Neural cell (in vitro differentiated cells): ENCODE data around the gene BTRC. TPM values are rescaled to one million over a fixed set of nuclear protein-coding genes. Genes with fewer than 3 reads are reported as not detected.

Experiments
- H2AFZ ChIP-seq: fragments of 200-600, 300-800 bp; sonication (generic), shearing (Covaris generic); 2 replicates; pipeline ENCODE4 v1.6.0; 2014; ENCODE audit warnings: low read depth, mild to moderate bottlenecking, antibody characterized with exemption, low read length, moderate library complexity
- H3F3A ChIP-seq: fragments of 200-600 bp; shearing (Covaris generic); 2 replicates; pipeline ENCODE4 v1.6.1; 2016; ENCODE audit warnings: mild to moderate bottlenecking, moderate library complexity, mixed read lengths, antibody characterized with exemption, low read length; ENCODE audit not compliant: insufficient read depth, poor library complexity, severe bottlenecking
- H3K27ac ChIP-seq: fragments of 200-600, 300-800 bp; sonication (generic), shearing (Covaris generic); 2 replicates; pipeline ENCODE4 v1.5.1; 2014; ENCODE audit warnings: mild to moderate bottlenecking, low read length, moderate library complexity
- H3K27me3 ChIP-seq: fragments of 300-800, 200-600 bp; sonication (generic), shearing (Covaris generic); 2 replicates; pipeline ENCODE4 v1.6.0; 2014; ENCODE audit warnings: mild to moderate bottlenecking, low read depth, low read length, moderate library complexity; ENCODE audit not compliant: insufficient read depth
- H3K36me3 ChIP-seq: fragments of 300-800, 200-600 bp; sonication (generic), shearing (Covaris generic); 2 replicates; pipeline ENCODE4 v1.5.1; 2014; ENCODE audit warnings: mild to moderate bottlenecking, antibody characterized with exemption, low read length, moderate library complexity; ENCODE audit not compliant: insufficient read depth
- H3K4me2 ChIP-seq: fragments of 300-800, 200-600 bp; sonication (generic), shearing (Covaris generic); 2 replicates; pipeline ENCODE4 v1.6.0; 2014; ENCODE audit warnings: mild to moderate bottlenecking, low read length
- H3K4me3 ChIP-seq: fragments of 300-800, 200-600 bp; sonication (generic), shearing (Covaris generic); 2 replicates; pipeline ENCODE4 v1.5.1; 2014; ENCODE audit warnings: mild to moderate bottlenecking, low read length, moderate library complexity
- H3K79me2 ChIP-seq: fragments of 200-600 bp; shearing (Covaris generic); replicated peaks from 2 replicates; pipeline ENCODE4 v1.6.0; 2014; ENCODE audit warnings: mild to moderate bottlenecking, low read length, moderate library complexity; ENCODE audit not compliant: insufficient read depth
- H3K9ac ChIP-seq: fragments of 300-800, 200-600 bp; sonication (generic), shearing (Covaris generic); 2 replicates; pipeline ENCODE4 v1.6.1; 2016; ENCODE audit warnings: mild to moderate bottlenecking, low read length, mixed read lengths
- H3K9me2 ChIP-seq: fragments of 200-600 bp; shearing (Covaris generic); 2 replicates; pipeline ENCODE4 v1.6.1; 2016; ENCODE audit warnings: mild to moderate bottlenecking, low read length, mixed read lengths; ENCODE audit not compliant: insufficient read depth
- H3K9me3 ChIP-seq: fragments of 200-600, 300-800 bp; sonication (generic), shearing (Covaris generic); 2 replicates; pipeline ENCODE4 v1.6.1; 2016; ENCODE audit warnings: mild to moderate bottlenecking, mixed run types, low read length, moderate library complexity, mixed read lengths
- H4K20me1 ChIP-seq: fragments of 200-600 bp; shearing (Covaris generic); 2 replicates; pipeline ENCODE4 v1.6.1; 2016; ENCODE audit warnings: mild to moderate bottlenecking, mixed run types; ENCODE audit not compliant: insufficient read depth
- CTCF ChIP-seq: fragments of 450-650 bp; IDR thresholded peaks from 2 replicates; pipeline ENCODE4 v1.5.1; 2014; ENCODE audit warnings: antibody characterized with exemption, mild to moderate bottlenecking, moderate library complexity; ENCODE audit not compliant: poor library complexity, severe bottlenecking
- EP300 ChIP-seq: fragments of 450-650 bp; conservative IDR thresholded peaks from 2 replicates; pipeline ENCODE4 v1.6.1; 2014; ENCODE audit warnings: antibody characterized with exemption, mild to moderate bottlenecking, moderate library complexity; ENCODE audit not compliant: poor library complexity, severe bottlenecking
- EZH2 ChIP-seq: fragments of 200-600, 300-800 bp; shearing (Covaris generic), sonication (generic); IDR thresholded peaks from 2 replicates; pipeline ENCODE4 v1.6.1; 2014; ENCODE audit warnings: antibody characterized with exemption, low read length, borderline replicate concordance, mild to moderate bottlenecking; ENCODE audit not compliant: insufficient read depth, poor library complexity, severe bottlenecking
- MXI1 ChIP-seq: fragments of 450-650 bp; conservative IDR thresholded peaks from 2 replicates; pipeline ENCODE4 v1.6.1; 2014; ENCODE audit warnings: antibody characterized with exemption, mild to moderate bottlenecking; ENCODE audit not compliant: poor library complexity, severe bottlenecking
- POLR2AphosphoS5 ChIP-seq: IDR thresholded peaks from 2 replicates; pipeline ENCODE4 v1.6.1; 2012
- RAD21 ChIP-seq: fragments of 450-650 bp; conservative IDR thresholded peaks from 2 replicates; pipeline ENCODE4 v1.6.1; 2014; ENCODE audit warnings: antibody characterized with exemption, mild to moderate bottlenecking, moderate library complexity
- REST ChIP-seq: IDR thresholded peaks from 2 replicates; pipeline ENCODE4 v1.6.1; 2012; ENCODE audit warnings: borderline replicate concordance
- SMC3 ChIP-seq: fragments of 450-650 bp; conservative IDR thresholded peaks from 2 replicates; pipeline ENCODE4 v1.6.1; 2014; ENCODE audit warnings: antibody characterized with exemption, mild to moderate bottlenecking, moderate library complexity; ENCODE audit not compliant: poor library complexity
- TAF1 ChIP-seq: IDR thresholded peaks from 2 replicates; pipeline ENCODE4 v1.6.1; 2012; ENCODE audit warnings: low read depth
- polyA plus RNA-seq: library from polyadenylated mRNA; depleted of rRNA; stranded (reverse); fragments of >200 nt; gene quantifications from 2 replicates; pipeline ENCODE4 v1.2.3, GENCODE V29; 2014

The BTRC gene
- polyA plus RNA-seq, 1 donor from 2014 or later, result 32.6 TPM

- H3K27me3 ChIP-seq, result no peaks in the 10 kb centered on the region
- H3K4me3 ChIP-seq, result no peak overlapping the region
- no peak overlapping the region for H3K4me2 ChIP-seq
- no peak overlapping the region for H2AFZ ChIP-seq
- no peaks in the 10 kb centered on the region for H3K9me2 ChIP-seq
- no peaks in the 10 kb centered on the region for H3K79me2 ChIP-seq
- H3K36me3 ChIP-seq, result no peaks in the 10 kb centered on the region
- TF ChIP-seq MXI1, result no peak
- TF ChIP-seq CTCF, result no peak
- TF ChIP-seq SMC3, result no peak
- TF ChIP-seq EZH2, result no peak
- no peak for TF ChIP-seq RAD21
- TF ChIP-seq TAF1, result no peak
- TF ChIP-seq EP300, result no peak
- no peak for TF ChIP-seq REST
- TF ChIP-seq POLR2AphosphoS5, result no peak
- no peak overlapping the region for H3K27ac ChIP-seq
- H3K9ac ChIP-seq, result no peak overlapping the region
- H3K9me3 ChIP-seq, result no peaks in the 10 kb centered on the region
- H3F3A ChIP-seq, result no peaks in the 10 kb centered on the region
- no peaks in the 10 kb centered on the region for H4K20me1 ChIP-seq
Measured at GRCh38 chr10:101578803-101579515, 225.0 kb downstream of the BTRC start.

GRCh38 chr10:101579516-101579870, 225.5 kb downstream of the BTRC start:
- Histone ChIP-seq H3K9me2 (no peaks in the 10 kb centered on the region), H3K4me2 (no peak overlapping the region), H3K79me2 (no peaks in the 10 kb centered on the region), H4K20me1 (no peaks in the 10 kb centered on the region), H2AFZ (no peak overlapping the region), H3K9ac (no peak overlapping the region), H3K27ac (no peak overlapping the region), H3K9me3 (no peaks in the 10 kb centered on the region), H3K4me3 (no peak overlapping the region), H3F3A (no peaks in the 10 kb centered on the region), H3K36me3 (no peaks in the 10 kb centered on the region), H3K27me3 (no peaks in the 10 kb centered on the region)
- TF ChIP-seq SMC3, result no peak
- no peak for TF ChIP-seq RAD21
- no peak for TF ChIP-seq CTCF
- no peak for TF ChIP-seq POLR2AphosphoS5
- TF ChIP-seq EP300, result no peak
- no peak for TF ChIP-seq TAF1
- TF ChIP-seq EZH2, result no peak
- TF ChIP-seq REST, result no peak
- no peak for TF ChIP-seq MXI1
